OCI-LY1 (cell line): ENCODE measurements around the gene NFYA.

Experiments
- EZH2 ChIP-seq: fragments of 200-600 bp; sonication (generic), shearing (Covaris generic); IDR thresholded peaks from 2 replicates; pipeline ENCODE4 v1.8.0; 2017; ENCODE audit warnings: borderline replicate concordance, mixed run types, mild to moderate bottlenecking, antibody characterized with exemption, low read length, moderate library complexity, mixed read lengths
- TF ChIP-seq, protein P1 (sequence below): fragments of 200-600 bp; sonication (generic), shearing (Covaris generic); IDR thresholded peaks from 2 replicates; pipeline ENCODE4 v1.5.1; 2017; ENCODE audit warnings: mild to moderate bottlenecking, antibody characterized with exemption, low read length, moderate library complexity, mixed read lengths

DNA sequence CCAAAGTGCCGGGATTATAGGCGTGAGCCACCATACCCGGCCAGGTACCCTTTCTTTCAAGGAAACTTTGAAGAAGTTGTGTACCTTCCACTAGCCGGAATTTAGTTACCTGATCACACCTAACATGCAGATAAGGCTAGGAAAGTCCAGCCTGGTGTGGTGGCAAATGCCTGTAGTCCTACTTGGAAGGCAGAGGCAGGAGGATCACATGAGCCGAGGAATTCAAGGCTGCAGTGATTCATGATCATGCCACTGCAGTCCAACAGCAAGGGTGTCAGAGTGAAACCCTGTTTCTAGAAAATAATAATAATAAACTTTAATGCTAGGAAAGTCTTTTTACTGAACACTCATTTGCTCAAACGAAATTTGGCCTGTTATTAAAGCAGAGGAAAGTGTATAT, 21.0 kb downstream of the NFYA start:
- TF ChIP-seq, protein P1, sequence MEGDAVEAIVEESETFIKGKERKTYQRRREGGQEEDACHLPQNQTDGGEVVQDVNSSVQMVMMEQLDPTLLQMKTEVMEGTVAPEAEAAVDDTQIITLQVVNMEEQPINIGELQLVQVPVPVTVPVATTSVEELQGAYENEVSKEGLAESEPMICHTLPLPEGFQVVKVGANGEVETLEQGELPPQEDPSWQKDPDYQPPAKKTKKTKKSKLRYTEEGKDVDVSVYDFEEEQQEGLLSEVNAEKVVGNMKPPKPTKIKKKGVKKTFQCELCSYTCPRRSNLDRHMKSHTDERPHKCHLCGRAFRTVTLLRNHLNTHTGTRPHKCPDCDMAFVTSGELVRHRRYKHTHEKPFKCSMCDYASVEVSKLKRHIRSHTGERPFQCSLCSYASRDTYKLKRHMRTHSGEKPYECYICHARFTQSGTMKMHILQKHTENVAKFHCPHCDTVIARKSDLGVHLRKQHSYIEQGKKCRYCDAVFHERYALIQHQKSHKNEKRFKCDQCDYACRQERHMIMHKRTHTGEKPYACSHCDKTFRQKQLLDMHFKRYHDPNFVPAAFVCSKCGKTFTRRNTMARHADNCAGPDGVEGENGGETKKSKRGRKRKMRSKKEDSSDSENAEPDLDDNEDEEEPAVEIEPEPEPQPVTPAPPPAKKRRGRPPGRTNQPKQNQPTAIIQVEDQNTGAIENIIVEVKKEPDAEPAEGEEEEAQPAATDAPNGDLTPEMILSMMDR, result no peak
- no peak for TF ChIP-seq EZH2
